Coronary artery (tissue), 2 donors: ENCODE measurements around the gene CNTLN.
"Not testable (repeated sequence)": the region's sequence is repeated elsewhere in the genome, so short reads cannot be mapped to it uniquely, and the experiment has no call there.

ENCODE experiments used
- DNase-seq: peaks from one replicate; pipeline ENCODE4 v3.0.0-alpha.2; 2017; ENCODE audit warnings: low spot score
- H3K27ac ChIP-seq, 2 donors: fragments of 200-600 bp; sonication (generic); one replicate each; pipeline ENCODE4 v1.5.1; 2016 to 2019
- H3K4me3 ChIP-seq: fragments of 200-600 bp; sonication (generic); 2 replicates; pipeline ENCODE4 v1.5.1; 2016; ENCODE audit warnings: mild to moderate bottlenecking, moderate library complexity
- CTCF ChIP-seq: fragments of 200-600 bp; sonication (generic); IDR thresholded peaks from one replicate; pipeline ENCODE4 v1.5.1; 2019; ENCODE audit warnings: antibody characterized with exemption

CNTLN gene

GRCh38 chr9:17269799-17270198 lies 135.0 kb downstream of the CNTLN start:
- no peak overlapping the region for H3K27ac ChIP-seq
- TF ChIP-seq CTCF, result no peak
- no peak for DNase-seq

GRCh38 chr9:17272536-17272935 lies 137.7 kb downstream of the CNTLN start:
- DNase-seq, result no peak
- Histone ChIP-seq H3K27ac (no peak overlapping the region), H3K4me3 (no peak overlapping the region)
- no peak for TF ChIP-seq CTCF

More at GRCh38 chr9:17269799-17270198, 135.0 kb downstream of the CNTLN start:
- no peak overlapping the region for H3K4me3 ChIP-seq

DNA sequence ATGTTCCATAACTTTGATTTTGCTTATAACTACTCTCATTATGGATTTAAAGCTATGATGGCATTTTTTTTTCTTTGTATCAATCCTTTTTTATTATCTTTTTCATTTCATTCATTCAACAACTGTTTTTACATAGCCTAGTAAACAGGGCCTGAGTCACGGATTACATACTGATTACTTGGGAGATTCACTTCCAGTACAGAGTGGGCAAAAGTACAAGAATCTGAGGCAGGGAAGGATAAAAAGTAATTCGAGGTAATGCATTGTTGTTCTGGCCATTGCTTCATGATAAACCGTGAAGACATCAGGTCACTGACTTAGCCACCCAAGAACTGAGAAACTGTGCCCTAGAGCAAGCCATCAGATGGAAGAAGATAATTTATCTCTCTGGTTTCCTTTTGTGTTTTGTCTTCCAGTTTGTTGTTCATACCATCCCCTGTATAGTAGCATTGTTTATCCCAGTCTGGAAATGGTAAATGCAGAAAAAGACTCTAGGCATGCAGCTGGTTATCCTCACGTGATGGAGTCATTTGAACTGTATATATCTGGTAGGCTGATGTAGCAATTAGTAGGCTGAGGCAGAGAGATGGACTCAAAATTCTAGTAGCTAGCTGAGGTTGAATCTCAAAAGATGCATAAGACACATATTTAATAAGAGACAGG lies 145.6 kb downstream of the CNTLN start:
- no peak for TF ChIP-seq CTCF
- no peak overlapping the region for H3K4me3 ChIP-seq

GRCh38 chr9:17290673-17291072 lies 155.8 kb downstream of the CNTLN start:
- H3K4me3 ChIP-seq, DNase-seq, H3K27ac ChIP-seq: not testable (repeated sequence)

More for the DNA sequence above, 145.6 kb downstream of the CNTLN start:
- no peak for DNase-seq
- H3K27ac ChIP-seq, result no peak overlapping the region

GRCh38 chr9:17291766-17292165 lies 156.9 kb downstream of the CNTLN start:
- Histone ChIP-seq H3K4me3 (no peak overlapping the region), H3K27ac (no peak overlapping the region)
- TF ChIP-seq CTCF, result no peak
- no peak for DNase-seq

GRCh38 chr9:17293685-17294084 lies 158.8 kb downstream of the CNTLN start:
- H3K4me3 ChIP-seq, result no peak overlapping the region
- no peak overlapping the region for H3K27ac ChIP-seq
- no peak for TF ChIP-seq CTCF
- no peak for DNase-seq

GRCh38 chr9:17294822-17295624 lies 160.2 kb downstream of the CNTLN start:
- Histone ChIP-seq H3K4me3 (no peak overlapping the region), H3K27ac (no peak overlapping the region)
- no peak for TF ChIP-seq CTCF
- no peak for DNase-seq
